Breast epithelium (tissue), 4 donors: ENCODE measurements around the gene BPI. TPM values are rescaled to one million over a fixed set of nuclear protein-coding genes. Genes with fewer than 3 reads are reported as not detected.

ENCODE experiments used
- DNase-seq, 2 donors: peaks; one replicate each; pipeline ENCODE4 v3.0.0-alpha.2; 2019; ENCODE audit warnings: low spot score in 2 of 2
- H3K27ac ChIP-seq, 2 donors: fragments of 200-600 bp; sonication (generic) in 1 of 2; one replicate each; pipeline ENCODE4 v1.5.1; 2016 to 2019; ENCODE audit warnings: mild to moderate bottlenecking in 1 of 2
- H3K27me3 ChIP-seq, 2 donors: fragments of 200-600 bp; sonication (generic) in 1 of 2; one replicate each; pipeline versions ENCODE4 v1.5.1 to v1.6.0; 2017 to 2019; ENCODE audit warnings: control low read depth in 1 of 2, mild to moderate bottlenecking in 1 of 2
- H3K36me3 ChIP-seq: fragments of 200-600 bp; one replicate; pipeline ENCODE4 v1.5.1; 2019
- H3K4me1 ChIP-seq, 2 donors: fragments of 200-600 bp; sonication (generic); one replicate each; pipeline ENCODE4 v1.5.1; 2016 to 2019; ENCODE audit warnings: control low read depth in 1 of 2
- H3K4me3 ChIP-seq, 3 donors: fragments of 200-600 bp; sonication (generic); 1 replicate in 2 of 3; 2 replicates in 1 of 3; pipeline ENCODE4 v1.5.1; 2016 to 2019; ENCODE audit warnings: mild to moderate bottlenecking in 3 of 3, moderate library complexity in 2 of 3
- H3K9me3 ChIP-seq, 2 donors: fragments of 200-600 bp; sonication (generic) in 1 of 2; one replicate each; pipeline ENCODE4 v1.5.1; 2016 to 2019; ENCODE audit warnings: control low read depth in 1 of 2
- CTCF ChIP-seq, 3 donors: fragments of 450-650 bp; IDR thresholded peaks; one replicate each; pipeline ENCODE4 v1.5.1; 2016 to 2017; ENCODE audit warnings: antibody characterized with exemption in 3 of 3, mild to moderate bottlenecking in 3 of 3, moderate library complexity in 3 of 3
- POLR2A ChIP-seq: fragments of 450-650 bp; IDR thresholded peaks from one replicate; pipeline ENCODE4 v1.6.1; 2016; ENCODE audit warnings: antibody characterized with exemption, mild to moderate bottlenecking, moderate library complexity
- POLR2AphosphoS5 ChIP-seq, 3 donors: sonication (generic); formaldehyde crosslinking; IDR thresholded peaks; one replicate each; pipeline ENCODE4 v1.6.1; 2017; ENCODE audit warnings: antibody characterized with exemption in 3 of 3
- intact Hi-C: fragments of 100-400 bp; cut with DNase I; formaldehyde crosslinking; loops from one replicate; pipeline ENCODE4 v1.15.1; 2023; ENCODE audit warnings: low total_unique reads
- total RNA-seq, 3 donors: library from RNA; depleted of rRNA; stranded (reverse); fragments of >200 nt; gene quantifications; one replicate each; pipeline ENCODE4 v1.1.0, GENCODE V29; 2016

Gene BPI
- total RNA-seq, 3 donors from 2014 or later, result 0.59 TPM; not detected in 2

GRCh38 chr20:38357653-38358207 is 53.8 kb downstream of the BPI start:
- no peak for DNase-seq
- H3K36me3 ChIP-seq, result no peaks in the 10 kb centered on the region
- no peak overlapping the region for H3K4me3 ChIP-seq
- no peaks in the 10 kb centered on the region for H3K27me3 ChIP-seq
- H3K9me3 ChIP-seq, result no peaks in the 10 kb centered on the region
- intact Hi-C loops, result no loop called here
- TF ChIP-seq CTCF (IDR thresholded peaks at IDR 0.05), result no peak
- no peak for TF ChIP-seq POLR2AphosphoS5 (IDR thresholded peaks at IDR 0.05)
- no peak for TF ChIP-seq POLR2A
- no peaks in the 10 kb centered on the region for H3K4me1 ChIP-seq
- H3K27ac ChIP-seq, result no peak overlapping the region

- H3K4me3 ChIP-seq, result no peak overlapping the region
- H3K36me3 ChIP-seq, result no peaks in the 10 kb centered on the region
- no peaks in the 10 kb centered on the region for H3K9me3 ChIP-seq
- intact Hi-C loops, result no loop called here
- H3K27me3 ChIP-seq, result no peaks in the 10 kb centered on the region
- TF ChIP-seq CTCF (IDR thresholded peaks at IDR 0.05) (no peak), POLR2AphosphoS5 (IDR thresholded peaks at IDR 0.05) (no peak), POLR2A (no peak)
- no peak overlapping the region for H3K27ac ChIP-seq
- no peak for DNase-seq
- no peaks in the 10 kb centered on the region for H3K4me1 ChIP-seq
These were observed 54.6 kb downstream of the BPI start for GRCh38 chr20:38358556-38358955.

GRCh38 chr20:38363004-38363747 is 59.2 kb downstream of the BPI start:
- TF ChIP-seq CTCF (IDR thresholded peaks at IDR 0.05), result no peak
- TF ChIP-seq POLR2A, result no peak
- no peaks in the 10 kb centered on the region for H3K36me3 ChIP-seq
- H3K27ac ChIP-seq, result no peak overlapping the region
- H3K27me3 ChIP-seq, result no peaks in the 10 kb centered on the region
- no peaks in the 10 kb centered on the region for H3K4me1 ChIP-seq
- DNase-seq, result no peak
- no peaks in the 10 kb centered on the region for H3K9me3 ChIP-seq
- H3K4me3 ChIP-seq, result no peak overlapping the region
- intact Hi-C loops, result no loop called here

GRCh38 chr20:38369389-38369788 is 65.4 kb downstream of the BPI start:
- Histone ChIP-seq H3K4me3 (no peak overlapping the region), H3K27ac (no peak overlapping the region), H3K27me3 (no peaks in the 10 kb centered on the region), H3K9me3 (no peaks in the 10 kb centered on the region), H3K36me3 (no peaks in the 10 kb centered on the region), H3K4me1 (no peaks in the 10 kb centered on the region)
- intact Hi-C loops, result no loop called here
- no peak for TF ChIP-seq POLR2A
- TF ChIP-seq CTCF (IDR thresholded peaks at IDR 0.05), result no peak
- no peak for TF ChIP-seq POLR2AphosphoS5 (IDR thresholded peaks at IDR 0.05)
- DNase-seq, result no peak

GRCh38 chr20:38372806-38373205 is 68.8 kb downstream of the BPI start:
- Histone ChIP-seq H3K4me3 (no peak overlapping the region), H3K36me3 (no peaks in the 10 kb centered on the region), H3K4me1 (no peaks in the 10 kb centered on the region), H3K27me3 (no peaks in the 10 kb centered on the region), H3K9me3 (no peaks in the 10 kb centered on the region), H3K27ac (no peak overlapping the region)
- TF ChIP-seq POLR2A (no peak), POLR2AphosphoS5 (IDR thresholded peaks at IDR 0.05) (no peak), CTCF (IDR thresholded peaks at IDR 0.05) (no peak)
- DNase-seq, result no peak
- intact Hi-C loops, result no loop called here
